ENCODE measurements around the gene TECPR2.

The TECPR2 gene

DNA sequence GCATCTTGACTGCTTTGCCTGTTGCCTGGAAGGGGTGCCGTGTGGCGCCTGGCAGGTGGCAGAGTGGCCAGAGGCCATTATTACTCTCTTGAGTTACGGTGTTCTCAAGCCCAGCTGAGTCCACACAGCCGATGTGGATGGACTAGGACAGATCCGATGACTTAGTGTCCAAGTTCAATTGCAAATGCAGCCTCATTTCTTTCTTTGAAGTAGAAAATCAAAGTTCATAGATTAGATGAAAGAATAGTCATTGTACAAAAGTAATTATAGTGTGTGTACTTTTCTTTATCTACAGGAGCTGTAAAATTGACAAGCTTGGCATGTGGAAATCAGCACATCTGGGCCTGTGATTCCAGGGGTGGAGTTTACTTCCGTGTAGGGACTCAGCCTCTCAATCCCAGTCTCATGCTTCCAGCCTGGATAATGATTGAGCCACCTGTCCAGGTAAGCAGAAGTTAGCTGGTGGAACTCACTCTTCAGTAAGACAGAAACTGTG, 102.2 kb downstream of the TECPR2 start:
- no peak for DNase-seq (ENCODE audit: insufficient read length, low spot score)
- FAIRE-seq: no peak
- TF ChIP-seq PAX5 (IDR thresholded peaks at IDR 0.05; ENCODE audit: insufficient read depth, low read length, severe bottlenecking) (no peak), POU2F2 (IDR thresholded peaks at IDR 0.05; ENCODE audit: low read depth, low read length) (no peak), POLR2AphosphoS5 (IDR thresholded peaks at IDR 0.05; ENCODE audit: low read depth, low read length) (no peak), TAF1 (IDR thresholded peaks at IDR 0.05; ENCODE audit: low read depth, low read length) (no peak), SPI1 (IDR thresholded peaks at IDR 0.05; ENCODE audit: low read depth, low read length) (no peak), POLR2A (IDR thresholded peaks at IDR 0.05; ENCODE audit: low read depth, low read length) (no peak)

DNA sequence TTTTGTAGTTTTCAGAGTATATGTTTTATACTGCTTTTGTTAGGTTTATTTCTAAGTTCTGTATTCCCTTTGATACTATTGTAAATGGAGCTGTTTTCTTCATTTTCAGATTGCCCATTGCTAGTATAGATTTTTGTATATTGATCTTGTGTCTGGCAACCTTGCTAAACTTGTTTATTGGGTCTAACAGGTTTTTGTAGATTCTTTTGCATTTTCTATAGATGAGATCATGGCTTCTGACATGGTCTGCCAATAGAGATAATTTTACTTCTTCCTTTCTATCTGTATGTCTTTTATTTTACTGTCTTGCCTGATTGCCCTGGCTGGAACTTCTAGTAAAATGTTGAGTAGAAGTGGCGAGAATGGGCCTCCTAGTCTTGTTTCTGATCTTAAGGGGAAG, 106.5 kb downstream of the TECPR2 start:
- FAIRE-seq (no peak), DNase-seq (ENCODE audit: insufficient read length, low spot score) (no peak)
- TF ChIP-seq SPI1 (IDR thresholded peaks at IDR 0.05; ENCODE audit: low read depth, low read length) (no peak), PAX5 (IDR thresholded peaks at IDR 0.05; ENCODE audit: insufficient read depth, low read length, severe bottlenecking) (no peak), TAF1 (IDR thresholded peaks at IDR 0.05; ENCODE audit: low read depth, low read length) (no peak), POLR2A (IDR thresholded peaks at IDR 0.05; ENCODE audit: low read depth, low read length) (no peak), POU2F2 (IDR thresholded peaks at IDR 0.05; ENCODE audit: low read depth, low read length) (no peak), POLR2AphosphoS5 (IDR thresholded peaks at IDR 0.05; ENCODE audit: low read depth, low read length) (no peak)

GRCh38 chr14:102471921-102472790, 109.4 kb downstream of the TECPR2 start:
- DNase-seq (ENCODE audit: insufficient read length, low spot score): no peak
- FAIRE-seq: no peak
- TF ChIP-seq TAF1 (IDR thresholded peaks at IDR 0.05; ENCODE audit: low read depth, low read length) (no peak), POLR2A (IDR thresholded peaks at IDR 0.05; ENCODE audit: low read depth, low read length) (no peak), POU2F2 (IDR thresholded peaks at IDR 0.05; ENCODE audit: low read depth, low read length) (no peak), PAX5 (IDR thresholded peaks at IDR 0.05; ENCODE audit: insufficient read depth, low read length, severe bottlenecking) (no peak), POLR2AphosphoS5 (IDR thresholded peaks at IDR 0.05; ENCODE audit: low read depth, low read length) (no peak), SPI1 (IDR thresholded peaks at IDR 0.05; ENCODE audit: low read depth, low read length) (no peak)

DNA sequence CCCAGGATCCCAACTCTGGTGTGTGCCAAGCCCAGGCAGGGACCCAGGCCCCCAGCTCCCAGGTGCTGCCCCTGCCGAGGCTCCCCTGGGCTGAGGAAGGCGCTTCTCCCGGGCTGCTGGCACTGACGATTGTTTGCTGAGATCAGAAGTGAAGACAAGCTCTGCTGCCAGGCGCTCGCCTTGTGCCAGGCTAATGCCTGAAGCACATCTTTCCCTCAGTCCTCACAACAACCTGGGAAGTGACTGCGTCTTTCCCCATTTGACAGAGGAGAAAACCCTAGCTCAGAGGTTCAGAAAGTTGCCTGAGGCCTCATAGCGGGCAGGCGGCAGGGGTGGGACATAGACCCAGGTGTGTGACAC, 110.0 kb downstream of the TECPR2 start:
- FAIRE-seq: no peak
- DNase-seq (ENCODE audit: insufficient read length, low spot score): no peak
- TF ChIP-seq PAX5 (IDR thresholded peaks at IDR 0.05; ENCODE audit: insufficient read depth, low read length, severe bottlenecking) (no peak), POU2F2 (IDR thresholded peaks at IDR 0.05; ENCODE audit: low read depth, low read length) (no peak), POLR2AphosphoS5 (IDR thresholded peaks at IDR 0.05; ENCODE audit: low read depth, low read length) (no peak), SPI1 (IDR thresholded peaks at IDR 0.05; ENCODE audit: low read depth, low read length) (no peak), POLR2A (IDR thresholded peaks at IDR 0.05; ENCODE audit: low read depth, low read length) (no peak), TAF1 (IDR thresholded peaks at IDR 0.05; ENCODE audit: low read depth, low read length) (no peak)

DNA sequence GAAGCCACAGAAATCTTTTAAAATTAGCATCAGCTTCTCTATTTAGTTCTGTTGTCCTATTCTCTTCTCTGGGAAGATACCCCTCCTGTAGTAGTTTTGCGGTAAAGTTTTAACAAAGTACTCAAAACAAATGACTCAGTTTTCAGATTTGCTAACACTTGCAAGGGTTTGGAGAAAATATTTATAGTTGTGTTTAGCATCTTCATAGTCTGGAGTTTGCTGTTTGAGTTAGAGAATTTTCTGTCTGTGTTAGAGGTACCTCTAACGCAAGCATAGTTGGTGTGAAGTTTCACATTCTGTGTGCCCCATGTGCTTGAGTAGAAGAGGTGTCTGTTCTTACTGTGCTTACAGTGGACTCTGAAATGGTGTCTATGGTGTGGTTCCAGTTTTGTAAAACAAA, 110.8 kb downstream of the TECPR2 start:
- TF ChIP-seq PAX5 (IDR thresholded peaks at IDR 0.05; ENCODE audit: insufficient read depth, low read length, severe bottlenecking) (no peak), POLR2AphosphoS5 (IDR thresholded peaks at IDR 0.05; ENCODE audit: low read depth, low read length) (no peak), TAF1 (IDR thresholded peaks at IDR 0.05; ENCODE audit: low read depth, low read length) (no peak), SPI1 (IDR thresholded peaks at IDR 0.05; ENCODE audit: low read depth, low read length) (no peak), POLR2A (IDR thresholded peaks at IDR 0.05; ENCODE audit: low read depth, low read length) (no peak), POU2F2 (IDR thresholded peaks at IDR 0.05; ENCODE audit: low read depth, low read length) (no peak)
- FAIRE-seq: no peak
- no peak for DNase-seq (ENCODE audit: insufficient read length, low spot score)

DNA sequence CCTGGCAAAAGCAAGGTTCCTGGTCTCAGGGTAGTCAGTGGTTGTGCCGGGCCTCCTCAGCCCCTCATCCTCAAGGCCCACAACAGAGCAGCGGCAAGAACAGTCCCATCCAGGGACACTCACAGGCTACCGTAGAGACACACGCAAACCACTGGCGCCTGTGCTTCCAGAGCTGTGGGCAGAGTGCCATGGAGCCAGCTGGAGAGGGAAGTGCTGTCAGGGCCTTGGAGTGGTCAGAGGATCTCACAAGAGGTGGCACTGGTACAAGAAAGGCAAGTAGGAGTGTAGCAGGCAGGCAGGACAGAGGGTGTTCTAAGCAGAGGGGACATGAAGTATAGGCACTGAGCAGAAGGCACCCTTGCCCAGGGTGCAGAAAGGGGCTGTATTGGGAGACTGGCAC, 112.2 kb downstream of the TECPR2 start:
- DNase-seq (ENCODE audit: insufficient read length, low spot score) (no peak), FAIRE-seq (no peak)
- no peak for TF ChIP-seq POU2F2 (IDR thresholded peaks at IDR 0.05; ENCODE audit: low read depth, low read length)

DNA sequence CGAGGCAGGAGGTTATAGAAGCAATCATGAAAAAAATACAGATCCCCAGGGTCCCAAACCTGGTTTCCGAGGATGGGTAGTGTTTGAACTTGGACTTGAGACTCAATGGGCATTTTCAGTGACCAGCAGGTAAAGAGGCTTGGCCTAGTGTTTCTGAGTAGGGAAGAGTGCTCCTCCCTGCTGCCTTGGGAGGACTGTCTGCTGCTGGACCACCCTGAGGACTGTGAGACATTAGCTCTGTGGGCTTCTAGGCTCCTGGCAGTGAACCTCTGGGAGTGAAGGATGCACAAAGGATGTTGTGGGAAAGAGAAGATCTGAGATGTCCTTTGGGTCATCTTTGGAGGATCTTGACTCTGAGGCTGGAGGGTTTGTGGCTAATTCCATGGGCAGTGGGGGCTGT, 116.4 kb downstream of the TECPR2 start:
- no peak for TF ChIP-seq POLR2AphosphoS5 (IDR thresholded peaks at IDR 0.05; ENCODE audit: low read depth, low read length)
- TF ChIP-seq SPI1 (IDR thresholded peaks at IDR 0.05; ENCODE audit: low read depth, low read length): no peak
- no peak for TF ChIP-seq TAF1 (IDR thresholded peaks at IDR 0.05; ENCODE audit: low read depth, low read length)
- no peak for TF ChIP-seq PAX5 (IDR thresholded peaks at IDR 0.05; ENCODE audit: insufficient read depth, low read length, severe bottlenecking)
- TF ChIP-seq POLR2A (IDR thresholded peaks at IDR 0.05; ENCODE audit: low read depth, low read length): no peak
- no peak for TF ChIP-seq POU2F2 (IDR thresholded peaks at IDR 0.05; ENCODE audit: low read depth, low read length)
- FAIRE-seq (no peak), DNase-seq (ENCODE audit: insufficient read length, low spot score) (no peak)

DNA sequence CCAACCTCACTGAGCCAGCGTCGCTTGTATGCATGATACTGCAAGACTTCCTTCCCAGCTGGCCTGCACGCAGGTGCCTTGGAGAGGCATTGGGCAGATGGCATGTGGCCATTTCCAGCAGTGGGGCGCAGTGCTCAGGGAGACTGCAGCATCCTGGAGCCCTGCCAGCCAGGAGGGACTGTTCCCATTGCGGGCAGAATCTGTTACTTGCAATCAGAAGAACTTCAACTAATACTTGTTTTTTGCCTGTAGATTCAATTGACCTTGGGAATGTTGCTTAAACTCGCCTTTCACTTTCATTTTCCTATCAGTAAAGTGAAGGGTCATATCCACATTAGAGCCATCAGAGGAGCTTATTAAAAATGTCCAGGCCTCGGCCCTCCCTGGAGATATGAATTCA, 117.0 kb downstream of the TECPR2 start:
- no peak for TF ChIP-seq POU2F2 (IDR thresholded peaks at IDR 0.05; ENCODE audit: low read depth, low read length)
- TF ChIP-seq POLR2A (IDR thresholded peaks at IDR 0.05; ENCODE audit: low read depth, low read length): no peak
- no peak for TF ChIP-seq TAF1 (IDR thresholded peaks at IDR 0.05; ENCODE audit: low read depth, low read length)
- TF ChIP-seq POLR2AphosphoS5 (IDR thresholded peaks at IDR 0.05; ENCODE audit: low read depth, low read length): no peak
- no peak for TF ChIP-seq SPI1 (IDR thresholded peaks at IDR 0.05; ENCODE audit: low read depth, low read length)
- TF ChIP-seq PAX5 (IDR thresholded peaks at IDR 0.05; ENCODE audit: insufficient read depth, low read length, severe bottlenecking): no peak
- FAIRE-seq: no peak
- DNase-seq (ENCODE audit: insufficient read length, low spot score): no peak

- no peak for FAIRE-seq
- TF ChIP-seq POU2F2 (IDR thresholded peaks at IDR 0.05; ENCODE audit: low read depth, low read length): no peak
- no peak for TF ChIP-seq TAF1 (IDR thresholded peaks at IDR 0.05; ENCODE audit: low read depth, low read length)
- TF ChIP-seq SPI1 (IDR thresholded peaks at IDR 0.05; ENCODE audit: low read depth, low read length): no peak
- TF ChIP-seq PAX5 (IDR thresholded peaks at IDR 0.05; ENCODE audit: insufficient read depth, low read length, severe bottlenecking): no peak
- TF ChIP-seq POLR2AphosphoS5 (IDR thresholded peaks at IDR 0.05; ENCODE audit: low read depth, low read length): no peak
- no peak for TF ChIP-seq POLR2A (IDR thresholded peaks at IDR 0.05; ENCODE audit: low read depth, low read length)
- DNase-seq (ENCODE audit: insufficient read length, low spot score): no peak
Observed at GRCh38 chr14:102481371-102481770, 118.6 kb downstream of the TECPR2 start.
